ENCODE results near the gene IZUMO4. TPM values are rescaled to one million over a fixed set of nuclear protein-coding genes. Genes with fewer than 3 reads are reported as not detected.
"Not testable (repeated sequence)": the region's sequence is repeated elsewhere in the genome, so short reads cannot be mapped to it uniquely, and the experiment has no call there.

The IZUMO4 gene
- total and polyA plus RNA-seq, 4 donors: 7.2 to 20.3 (median 16.1) TPM

DNA sequence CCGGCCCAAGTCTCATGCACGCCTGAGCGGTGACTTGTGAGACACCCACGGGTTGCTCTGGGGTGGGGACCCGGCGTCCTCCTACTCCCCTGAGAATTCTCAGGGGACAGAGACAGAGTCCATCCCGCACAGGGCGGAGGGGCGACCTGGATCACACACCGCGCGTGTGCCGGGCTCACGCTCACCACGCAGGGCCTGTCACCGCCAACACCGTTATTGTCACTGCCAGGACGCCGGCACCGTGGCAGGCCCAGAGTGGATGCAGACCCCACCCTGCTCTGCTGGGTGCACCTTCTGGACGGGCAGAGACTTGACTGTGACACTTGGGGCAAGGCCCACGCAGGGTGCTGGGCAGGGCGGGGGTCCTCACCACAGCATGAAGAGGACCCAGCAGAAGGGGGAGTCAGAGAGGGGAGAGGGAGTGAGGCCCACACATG lies 16.8 kb upstream of the IZUMO4 start:
- Histone ChIP-seq H3K36me3 (ENCODE audit: control insufficient read depth, insufficient read depth, low read length) (peaks cover 97% of the 10 kb centered on the region), H3K4me3 (ENCODE audit: low read depth, low read length) (no peak overlapping the region), H3K27ac (ENCODE audit: low read depth, low read length) (no peak overlapping the region), H3K27me3 (ENCODE audit: control insufficient read depth, insufficient read depth, low read length) (no peaks in the 10 kb centered on the region), H3K9me3 (ENCODE audit: control insufficient read depth, insufficient read depth, low read length) (no peaks in the 10 kb centered on the region), H3K4me1 (ENCODE audit: control insufficient read depth, insufficient read depth, low read length) (no peaks in the 10 kb centered on the region)
- DNase-seq (ENCODE audit: low read depth in 4 of 6, low spot score in 6 of 6): no peak
- 92% methylated on average over 21 of the region's 23 CpGs for WGBS (ENCODE audit: insufficient coverage)

DNA sequence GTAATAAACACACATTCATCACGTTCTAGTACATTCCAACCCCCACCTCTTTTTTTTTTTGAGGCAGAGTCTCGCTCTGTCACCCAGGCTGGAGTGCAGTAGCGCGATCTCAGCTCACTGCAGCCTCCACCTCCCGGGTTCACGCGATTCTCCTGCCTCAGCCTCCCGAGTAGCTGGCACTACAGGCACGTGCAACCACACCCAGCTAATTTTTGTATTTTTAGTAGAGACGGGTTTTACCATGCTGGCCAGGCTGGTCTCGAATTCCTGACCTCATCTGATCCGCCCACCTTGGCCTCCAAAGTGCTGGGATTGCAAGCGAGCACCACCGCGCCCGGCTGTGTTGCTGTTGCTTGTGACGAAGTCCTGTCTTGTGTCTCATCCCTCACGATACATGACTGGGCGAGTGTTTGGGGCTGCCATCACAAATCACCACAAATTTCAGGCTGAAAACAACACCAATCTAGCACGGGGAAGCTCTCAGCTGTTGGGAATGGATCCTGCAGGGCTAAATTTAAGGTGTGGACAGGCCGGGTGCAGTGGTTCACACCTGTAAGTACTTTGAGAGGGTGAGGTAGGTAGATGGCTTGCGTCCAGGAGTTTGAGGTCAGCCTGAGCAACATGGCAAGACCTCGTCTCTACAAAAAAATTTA lies 16.3 kb upstream of the IZUMO4 start:
- Histone ChIP-seq H3K27ac (ENCODE audit: low read depth, low read length) (no peak overlapping the region), H3K4me1 (ENCODE audit: control insufficient read depth, insufficient read depth, low read length) (peaks cover 2% of the 10 kb centered on the region), H3K9me3 (ENCODE audit: control insufficient read depth, insufficient read depth, low read length) (no peaks in the 10 kb centered on the region), H3K4me3 (ENCODE audit: low read depth, low read length) (no peak overlapping the region), H3K27me3 (ENCODE audit: control insufficient read depth, insufficient read depth, low read length) (no peaks in the 10 kb centered on the region), H3K36me3 (ENCODE audit: control insufficient read depth, insufficient read depth, low read length) (peaks cover 97% of the 10 kb centered on the region)
- WGBS (ENCODE audit: insufficient coverage): 94% methylated on average over 19 of the region's 23 CpGs
- no peak for DNase-seq (ENCODE audit: low read depth in 4 of 6, low spot score in 6 of 6)

DNA sequence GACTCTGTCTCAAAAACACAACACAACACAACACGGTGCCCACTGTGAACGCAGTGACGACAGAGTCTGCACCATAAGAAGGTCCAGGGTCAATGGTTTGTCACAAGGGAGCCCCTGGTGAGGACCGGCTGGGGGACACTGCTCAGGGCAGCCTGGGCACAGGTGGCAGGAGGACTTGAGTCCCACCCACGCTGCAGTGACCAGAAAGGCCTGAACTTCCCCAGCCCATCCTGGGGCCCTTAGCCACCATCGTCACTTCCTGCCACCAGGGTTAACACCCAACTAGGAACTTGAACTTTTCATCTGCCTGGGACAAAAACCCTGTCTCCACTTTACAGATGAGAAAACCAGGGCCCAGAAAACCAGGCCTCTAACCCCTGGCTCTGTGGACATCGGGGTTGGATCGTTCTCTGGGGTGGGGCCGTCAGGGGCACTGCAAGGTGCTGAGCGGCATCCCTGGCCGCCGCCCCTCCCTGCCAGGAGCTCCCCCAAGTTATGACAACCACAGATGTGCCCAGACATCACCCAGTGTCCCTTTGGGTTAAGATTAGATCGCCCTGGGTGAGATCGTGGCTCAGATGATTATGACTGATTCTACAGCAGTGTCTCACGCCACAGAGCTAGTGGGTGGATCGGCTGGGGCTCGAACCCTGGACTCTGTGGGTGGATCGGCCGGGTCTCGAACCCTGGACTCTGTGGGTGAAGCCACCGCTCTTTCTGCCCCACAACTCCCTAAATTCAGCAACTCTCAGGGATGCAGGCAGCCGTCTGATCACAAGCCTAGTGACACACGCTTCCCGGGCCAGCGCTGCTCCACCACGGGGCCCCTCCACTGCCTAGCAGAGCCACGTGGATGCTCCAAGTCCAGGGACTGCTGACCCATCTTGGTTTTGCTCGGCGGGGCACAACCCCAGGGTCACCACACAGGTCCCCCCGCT lies 14.6 kb upstream of the IZUMO4 start:
- peaks cover 84% of the 10 kb centered on the region for H3K36me3 ChIP-seq (ENCODE audit: control insufficient read depth, insufficient read depth, low read length)
- 94% methylated on average over 30 of the region's 30 CpGs for WGBS (ENCODE audit: insufficient coverage)
- no peaks in the 10 kb centered on the region for H3K9me3 ChIP-seq (ENCODE audit: control insufficient read depth, insufficient read depth, low read length)
- DNase-seq (ENCODE audit: low read depth in 4 of 6, low spot score in 6 of 6): no peak
- H3K27me3 ChIP-seq (ENCODE audit: control insufficient read depth, insufficient read depth, low read length): no peaks in the 10 kb centered on the region
- H3K4me3 ChIP-seq (ENCODE audit: low read depth, low read length): no peak overlapping the region
- peaks cover 3% of the 10 kb centered on the region for H3K4me1 ChIP-seq (ENCODE audit: control insufficient read depth, insufficient read depth, low read length)
- no peak overlapping the region for H3K27ac ChIP-seq (ENCODE audit: low read depth, low read length)

DNA sequence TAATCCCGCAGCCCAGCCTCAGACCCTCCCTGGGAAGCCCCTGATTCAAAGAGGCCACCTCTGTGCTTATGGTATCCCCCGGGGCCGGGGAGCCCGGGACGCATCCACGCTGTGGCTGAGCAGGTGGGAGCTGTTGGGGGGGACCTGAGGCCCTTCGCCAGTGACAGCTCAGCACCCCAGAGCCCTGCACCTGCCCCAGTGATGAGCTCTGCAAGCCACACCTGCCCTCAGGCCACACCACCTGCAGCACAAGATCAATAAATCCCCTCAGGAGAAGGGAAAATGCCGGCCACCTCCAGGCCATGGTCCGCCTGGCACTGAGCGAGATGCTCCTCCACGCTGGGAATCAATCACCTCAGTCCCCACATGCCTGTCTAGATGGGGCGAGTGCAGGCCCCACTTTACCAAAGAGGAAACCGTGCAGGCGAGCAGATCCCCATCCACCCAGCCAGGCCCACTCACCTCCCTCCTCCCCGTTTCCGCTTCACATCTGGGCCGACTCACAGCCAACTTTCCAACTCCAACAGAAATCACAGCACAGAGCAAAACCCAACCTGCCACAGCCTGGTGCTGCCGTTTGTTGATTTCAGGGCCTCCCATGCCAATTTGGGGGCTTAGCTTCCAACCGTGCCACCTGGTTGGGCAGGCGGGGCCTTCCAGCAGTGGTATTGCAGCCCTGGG lies 13.4 kb upstream of the IZUMO4 start:
- Histone ChIP-seq H3K9me3 (ENCODE audit: control insufficient read depth, insufficient read depth, low read length) (no peaks in the 10 kb centered on the region), H3K4me3 (ENCODE audit: low read depth, low read length) (no peak overlapping the region), H3K4me1 (ENCODE audit: control insufficient read depth, insufficient read depth, low read length) (peaks cover 3% of the 10 kb centered on the region), H3K36me3 (ENCODE audit: control insufficient read depth, insufficient read depth, low read length) (peaks cover 83% of the 10 kb centered on the region), H3K27ac (ENCODE audit: low read depth, low read length) (no peak overlapping the region), H3K27me3 (ENCODE audit: control insufficient read depth, insufficient read depth, low read length) (no peaks in the 10 kb centered on the region)
- no peak for DNase-seq (ENCODE audit: low read depth in 4 of 6, low spot score in 6 of 6)
- WGBS (ENCODE audit: insufficient coverage): 89% methylated on average over 13 of the region's 20 CpGs

DNA sequence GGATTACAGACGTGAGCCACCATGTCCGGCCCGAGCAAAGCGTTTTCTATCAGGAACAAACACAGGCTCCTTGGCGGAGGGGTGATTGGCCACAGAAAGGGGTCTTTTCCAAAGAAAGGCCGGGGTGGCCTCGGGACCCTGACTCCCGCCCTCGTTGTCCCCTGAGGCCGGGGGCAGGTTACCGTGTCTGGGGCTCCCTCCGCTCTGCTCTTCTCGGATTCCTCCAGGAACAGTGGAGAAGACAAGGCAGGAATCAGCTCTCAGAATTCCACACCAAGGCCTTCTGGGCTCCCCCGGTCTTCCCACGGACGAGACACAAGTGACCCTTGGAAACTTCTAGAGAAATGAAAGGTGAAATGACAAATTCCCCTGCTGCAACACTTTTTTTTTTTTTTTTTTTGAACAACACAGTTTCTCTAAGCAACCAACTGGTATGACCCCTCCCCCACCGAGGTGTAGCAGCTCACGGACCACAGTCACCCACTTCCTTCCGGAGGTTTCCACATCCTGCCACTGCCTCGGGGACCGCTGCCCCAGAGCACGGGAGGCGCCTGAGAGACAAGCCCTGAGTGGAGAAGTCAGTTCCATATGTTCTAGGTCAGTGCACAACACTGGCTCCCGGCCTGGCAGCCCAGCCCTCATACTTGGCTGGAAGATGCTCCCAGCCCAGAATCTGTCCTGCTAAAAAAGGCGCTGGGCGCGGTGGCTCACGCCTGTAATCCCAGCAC lies 11.6 kb upstream of the IZUMO4 start:
- peaks cover 14% of the 10 kb centered on the region for H3K4me1 ChIP-seq (ENCODE audit: control insufficient read depth, insufficient read depth, low read length)
- H3K36me3 ChIP-seq (ENCODE audit: control insufficient read depth, insufficient read depth, low read length): peaks cover 77% of the 10 kb centered on the region
- WGBS (ENCODE audit: insufficient coverage): 87% methylated on average over 23 of the region's 28 CpGs
- H3K9me3 ChIP-seq (ENCODE audit: control insufficient read depth, insufficient read depth, low read length): no peaks in the 10 kb centered on the region
- H3K4me3 ChIP-seq (ENCODE audit: low read depth, low read length): no peak overlapping the region
- no peak for DNase-seq (ENCODE audit: low read depth in 4 of 6, low spot score in 6 of 6)
- H3K27ac ChIP-seq (ENCODE audit: low read depth, low read length): no peak overlapping the region
- H3K27me3 ChIP-seq (ENCODE audit: control insufficient read depth, insufficient read depth, low read length): no peaks in the 10 kb centered on the region

DNA sequence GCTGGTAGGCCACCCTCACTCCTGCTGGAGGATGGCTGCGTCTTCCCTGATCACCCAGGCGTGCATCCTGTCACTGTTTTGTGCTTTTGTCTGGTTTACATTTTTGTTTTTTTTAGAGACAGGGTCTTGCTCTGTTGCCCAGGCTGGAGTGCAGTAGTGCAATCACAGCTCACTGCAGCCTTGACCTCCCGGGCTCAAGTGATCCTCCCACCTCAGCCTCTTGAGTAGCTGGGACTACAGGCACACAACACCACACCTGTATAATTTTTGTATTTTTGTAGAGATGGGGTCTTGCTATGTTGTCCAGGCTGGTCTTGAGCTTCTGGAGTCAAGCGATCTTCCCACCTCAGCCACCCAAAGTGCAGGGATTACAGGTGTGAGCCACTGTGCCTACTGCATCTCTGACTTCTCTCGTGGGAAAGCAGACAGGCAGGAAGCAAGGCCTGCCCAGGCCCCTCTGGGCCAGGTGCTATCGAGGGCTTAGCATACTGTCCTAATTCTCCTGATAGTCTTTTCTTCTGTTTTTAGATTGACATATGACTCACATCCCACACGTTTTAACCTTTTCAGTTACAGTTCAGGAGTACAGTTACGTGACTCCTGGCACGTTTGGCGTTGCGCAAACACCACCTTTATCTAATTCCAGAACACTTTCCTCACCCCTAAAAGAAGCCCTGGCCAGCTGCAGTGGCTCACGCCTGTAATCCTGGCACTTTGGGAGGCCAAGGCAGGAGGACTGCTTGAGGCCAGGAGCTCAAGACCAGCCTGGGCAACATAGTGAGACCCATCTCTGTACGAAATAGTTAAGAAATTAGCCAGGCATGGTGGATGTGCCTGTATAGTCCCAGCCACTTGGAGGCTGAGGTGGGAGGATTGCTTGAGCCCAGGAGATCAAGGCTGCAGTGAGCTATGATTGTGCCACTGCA lies 9.8 kb upstream of the IZUMO4 start:
- H3K27me3 ChIP-seq (ENCODE audit: control insufficient read depth, insufficient read depth, low read length); DNase-seq (ENCODE audit: low read depth in 4 of 6, low spot score in 6 of 6); H3K9me3 ChIP-seq (ENCODE audit: control insufficient read depth, insufficient read depth, low read length); H3K27ac ChIP-seq (ENCODE audit: low read depth, low read length); H3K4me3 ChIP-seq (ENCODE audit: low read depth, low read length): not testable (repeated sequence)
- peaks cover 22% of the 10 kb centered on the region for H3K4me1 ChIP-seq (ENCODE audit: control insufficient read depth, insufficient read depth, low read length)
- H3K36me3 ChIP-seq (ENCODE audit: control insufficient read depth, insufficient read depth, low read length): peaks cover 64% of the 10 kb centered on the region
- WGBS (ENCODE audit: insufficient coverage): 88% methylated on average over 12 of the region's 13 CpGs

DNA sequence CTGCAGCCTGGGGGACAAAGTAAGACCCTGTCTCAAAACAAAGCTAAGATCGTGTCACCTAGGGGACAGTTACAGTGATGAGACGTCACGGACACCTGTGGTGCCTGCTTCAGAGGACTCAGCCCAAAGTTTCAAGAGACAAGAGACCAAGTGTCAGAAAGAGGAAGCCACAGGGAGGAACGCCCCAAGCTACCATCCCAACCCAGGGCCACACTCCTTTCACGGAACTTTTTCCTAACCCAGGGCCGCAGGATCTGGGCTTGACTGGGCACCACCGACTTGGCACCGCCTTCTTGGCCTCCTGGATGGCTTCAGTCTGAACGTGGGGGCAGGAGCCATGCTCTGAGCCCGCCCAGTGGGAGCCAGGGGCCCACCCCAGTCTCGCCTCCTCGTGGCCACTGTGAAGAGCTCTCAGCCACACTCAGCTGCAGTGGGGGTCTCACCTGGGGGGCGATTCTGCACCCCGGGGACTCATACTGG lies 9.1 kb upstream of the IZUMO4 start:
- DNase-seq (ENCODE audit: low read depth in 4 of 6, low spot score in 6 of 6): no peak
- Histone ChIP-seq H3K4me1 (ENCODE audit: control insufficient read depth, insufficient read depth, low read length) (peaks cover 29% of the 10 kb centered on the region), H3K36me3 (ENCODE audit: control insufficient read depth, insufficient read depth, low read length) (peaks cover 61% of the 10 kb centered on the region), H3K27me3 (ENCODE audit: control insufficient read depth, insufficient read depth, low read length) (no peaks in the 10 kb centered on the region), H3K4me3 (ENCODE audit: low read depth, low read length) (no peak overlapping the region), H3K9me3 (ENCODE audit: control insufficient read depth, insufficient read depth, low read length) (no peaks in the 10 kb centered on the region), H3K27ac (ENCODE audit: low read depth, low read length) (no peak overlapping the region)
- WGBS (ENCODE audit: insufficient coverage): 85% methylated on average over 14 of the region's 14 CpGs

DNA sequence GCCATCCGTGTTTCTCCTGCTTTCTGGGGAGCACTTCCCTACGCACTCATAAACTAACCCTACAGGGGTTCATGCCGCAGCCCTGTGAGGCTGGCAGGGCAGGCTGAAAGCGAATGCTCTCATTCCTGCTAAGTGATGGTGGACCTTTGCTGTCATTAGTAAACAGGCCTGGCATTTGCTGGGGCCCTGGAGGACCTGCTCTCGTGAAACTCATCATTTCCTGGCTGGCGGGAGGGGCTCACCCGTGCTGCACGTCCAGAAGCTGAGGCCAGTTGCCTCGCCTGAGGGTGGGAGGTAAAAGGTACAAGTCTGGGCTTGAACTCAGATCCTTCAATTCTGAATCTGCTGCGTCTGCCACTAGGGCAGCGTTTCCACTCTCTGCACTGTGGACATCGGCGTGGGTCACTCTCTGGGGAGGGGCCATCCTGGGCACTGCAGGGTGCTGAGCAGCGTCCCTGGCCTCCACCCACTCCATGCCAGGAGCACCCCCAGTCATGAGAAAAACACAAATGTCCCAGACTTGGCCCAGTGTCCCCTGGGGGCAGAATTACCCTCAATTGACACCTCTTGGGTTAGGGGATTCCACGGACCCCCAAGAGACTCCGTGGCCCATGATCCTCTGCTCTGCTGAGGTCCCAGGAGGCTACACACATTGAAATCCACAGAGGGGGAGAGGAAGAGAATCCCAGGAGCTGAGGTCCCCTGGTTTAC lies 7.6 kb upstream of the IZUMO4 start:
- Histone ChIP-seq H3K27ac (ENCODE audit: low read depth, low read length) (no peak overlapping the region), H3K4me3 (ENCODE audit: low read depth, low read length) (no peak overlapping the region), H3K36me3 (ENCODE audit: control insufficient read depth, insufficient read depth, low read length) (peaks cover 58% of the 10 kb centered on the region), H3K4me1 (ENCODE audit: control insufficient read depth, insufficient read depth, low read length) (peaks cover 43% of the 10 kb centered on the region), H3K9me3 (ENCODE audit: control insufficient read depth, insufficient read depth, low read length) (no peaks in the 10 kb centered on the region), H3K27me3 (ENCODE audit: control insufficient read depth, insufficient read depth, low read length) (no peaks in the 10 kb centered on the region)
- DNase-seq (ENCODE audit: low read depth in 4 of 6, low spot score in 6 of 6): no peak
- WGBS (ENCODE audit: insufficient coverage): 80% methylated on average over 12 of the region's 16 CpGs

Measured in spinal cord (tissue), 10 donors.